HG02623 (cell line): ENCODE results near the gene PRSS27.
A peak's percentile ranks its signal among the peaks of the same experiment; 100 is the strongest.
"Not testable (repeated sequence)": the region's sequence is repeated elsewhere in the genome, so short reads cannot be mapped to it uniquely, and the experiment has no call there.

Experiments used
- ATAC-seq: cut with Tn5 transposase; IDR thresholded peaks from one replicate; pipeline ENCODE4 v1.9.1; 2021; ENCODE audit warnings: moderate library complexity; ENCODE audit not compliant: unreplicated experiment

Gene PRSS27

GRCh38 chr16:2728034-2728433 lies 8.0 kb upstream of the PRSS27 start:
- no peak for ATAC-seq

- ATAC-seq = no peak
Measured at GRCh38 chr16:2726923-2727322, 6.9 kb upstream of the PRSS27 start.

GRCh38 chr16:2724816-2725348 lies 4.9 kb upstream of the PRSS27 start:
- ATAC-seq = no peak

GRCh38 chr16:2724088-2724676 lies 4.2 kb upstream of the PRSS27 start:
- ATAC-seq = no peak

- ATAC-seq = not testable (repeated sequence)
Measured at GRCh38 chr16:2721634-2722173, 1.7 kb upstream of the PRSS27 start.

GRCh38 chr16:2720719-2721633 lies 952 bp upstream of the PRSS27 start:
- ATAC-seq = peak; percentile 71

- ATAC-seq = no peak
Measured at GRCh38 chr16:2719328-2720063, 528 bp downstream of the PRSS27 start.

- ATAC-seq = no peak
Measured at GRCh38 chr16:2717383-2718263, 2.4 kb downstream of the PRSS27 start.

- ATAC-seq = no peak
Measured at GRCh38 chr16:2716948-2717347, 3.1 kb downstream of the PRSS27 start.

GRCh38 chr16:2715966-2716885 lies 3.8 kb downstream of the PRSS27 start:
- no peak for ATAC-seq

- no peak for ATAC-seq
Measured at GRCh38 chr16:2715519-2715918, 4.5 kb downstream of the PRSS27 start.

GRCh38 chr16:2715064-2715463 lies 5.0 kb downstream of the PRSS27 start:
- ATAC-seq = no peak

- no peak for ATAC-seq
Measured at GRCh38 chr16:2713985-2714774, 5.8 kb downstream of the PRSS27 start.

- ATAC-seq = no peak
Measured at GRCh38 chr16:2713523-2713922, 6.5 kb downstream of the PRSS27 start.

- no peak for ATAC-seq
Measured at GRCh38 chr16:2712546-2712945, 7.5 kb downstream of the PRSS27 start.

GRCh38 chr16:2712063-2712441 lies 8.0 kb downstream of the PRSS27 start:
- no peak for ATAC-seq

- no peak for ATAC-seq
Measured at GRCh38 chr16:2711370-2712062, 8.5 kb downstream of the PRSS27 start.
